Kidney (tissue), 22 donors: ENCODE measurements around the gene DHFR. TPM values are rescaled to one million over a fixed set of nuclear protein-coding genes. Genes with fewer than 3 reads are reported as not detected.

Experiments used
- DNase-seq, 5 donors: peaks; one replicate each; pipeline ENCODE4 v3.0.0-alpha.2; 2013 to 2020
- FAIRE-seq: peaks from 2 replicates; lab custom pipeline; 2012; peaks lifted over from hg19 to GRCh38; lab: Jason Lieb, UNC
- H3K27ac ChIP-seq, 2 donors: one replicate each; pipeline ENCODE4 v1.7.0; 2013; ENCODE audit warnings: low read depth in 2 of 2, low read length in 2 of 2, inconsistent platforms in 1 of 2
- H3K27me3 ChIP-seq: one replicate; pipeline ENCODE4 v1.7.1; 2013; ENCODE audit warnings: low read length, inconsistent platforms; ENCODE audit not compliant: control insufficient read depth, insufficient read depth
- H3K36me3 ChIP-seq, 3 donors: one replicate each; pipeline versions ENCODE4 v1.7.0 to v1.7.1; 2013; ENCODE audit warnings: low read length in 3 of 3, control low read depth in 1 of 3, inconsistent platforms in 1 of 3; ENCODE audit not compliant: insufficient read depth in 3 of 3, control insufficient read depth in 2 of 3
- H3K4me1 ChIP-seq, 3 donors: one replicate each; pipeline versions ENCODE4 v1.7.0 to v1.7.1; 2013; ENCODE audit warnings: low read length in 3 of 3, inconsistent platforms in 1 of 3, low read depth in 1 of 3; ENCODE audit not compliant: control insufficient read depth in 2 of 3, insufficient read depth in 2 of 3
- H3K4me3 ChIP-seq, 3 donors: one replicate each; pipeline versions ENCODE4 v1.7.0 to v1.8.1; 2013; ENCODE audit warnings: low read length in 3 of 3, control low read depth in 1 of 3, inconsistent platforms in 1 of 3
- H3K9ac ChIP-seq, 3 donors: one replicate each; pipeline versions ENCODE4 v1.7.0 to v1.7.1; 2013; ENCODE audit warnings: low read length in 3 of 3, control low read depth in 1 of 3, inconsistent platforms in 1 of 3
- H3K9me3 ChIP-seq, 3 donors: one replicate each; pipeline versions ENCODE4 v1.7.0 to v1.7.1; 2013; ENCODE audit warnings: low read length in 3 of 3, control low read depth in 1 of 3, inconsistent platforms in 1 of 3; ENCODE audit not compliant: control insufficient read depth in 2 of 3, insufficient read depth in 1 of 3
- CTCF ChIP-seq: IDR thresholded peaks from 3 replicates; pipeline ENCODE4 v1.5.1; 2012; ENCODE audit warnings: mild to moderate bottlenecking, moderate library complexity, borderline replicate concordance; ENCODE audit not compliant: insufficient read depth; ENCODE audit errors: extremely low read depth
- intact Hi-C: fragments of 100-400 bp; cut with DNase I; formaldehyde crosslinking; loops from one replicate; pipeline ENCODE4 v1.11.1; 2022
- long read RNA-seq, 10 donors: library from polyadenylated mRNA in 1 of 10; unstranded in 1 of 10; transcript quantifications; one replicate each; pipeline ENCODE4 v2.0.0 and lab custom pipeline, GENCODE V29; 2021 to 2026
- polyA plus RNA-seq: library from polyadenylated mRNA; stranded (reverse); fragments of 350-450 nt; fragmentation: Illumina TruSeq; extraction: RNeasy Lipid Tissue Mini Kit (QIAGEN cat#74804); gene quantifications from one replicate; pipeline ENCODE4 v1.2.3, GENCODE V29; 2014; ENCODE audit warnings: low read depth, low replicate concordance; ENCODE audit not compliant: insufficient read depth
- total RNA-seq: library from RNA; stranded (reverse); fragmentation: NEBNext Ultra II Directional; extraction: Animal tissue kit (Norgen Biotek cat#: 25700); gene quantifications from one replicate; pipeline ENCODE4 v1.2.1, GENCODE V29; 2021
- donor health status: control.
- donor health status: control.
- donor health status: control.
- donor health status: control.
- donor health status: control.
- donor health status: DM: yes; HTN: yes; CAD: no.
- donor health status: Normal renal cell carcinoma (clear cell type).

Gene DHFR
- 14.3 TPM for total RNA-seq
- 13.7 TPM for polyA plus RNA-seq
- long read RNA-seq, donor 1, transcript DHFR-201 (6 exons, 3,917 nt) = major isoform, 16 of 16 reads
- long read RNA-seq, donor 1, partial matches to known transcripts = 0 of 16 reads
- long read RNA-seq, donor 1, other reads (novel, unspliced or antisense) = 0 of 16 reads
- long read RNA-seq, donor 2, transcript DHFR-201 (6 exons, 3,917 nt) = major isoform, 14 of 50 reads
- long read RNA-seq, donor 2, partial matches to known transcripts = 35 of 50 reads
- long read RNA-seq, donor 2, other reads (novel, unspliced or antisense) = 0 of 50 reads
- long read RNA-seq, donor 3, transcript DHFR-201 (6 exons, 3,917 nt) = major isoform, 14 of 24 reads
- long read RNA-seq, donor 3, partial matches to known transcripts = 9 of 24 reads
- long read RNA-seq, donor 3, other reads (novel, unspliced or antisense) = 0 of 24 reads
- long read RNA-seq, donor 4, transcript DHFR-201 (6 exons, 3,917 nt) = major isoform, 14 of 48 reads
- long read RNA-seq, donor 4, partial matches to known transcripts = 32 of 48 reads
- long read RNA-seq, donor 4, other reads (novel, unspliced or antisense) = 0 of 48 reads
- long read RNA-seq, donor 5 = 0 reads
- long read RNA-seq, donor 6, transcript DHFR-201 (6 exons, 3,917 nt) = major isoform, 16 of 16 reads
- long read RNA-seq, donor 6, partial matches to known transcripts = 0 of 16 reads
- long read RNA-seq, donor 6, other reads (novel, unspliced or antisense) = 0 of 16 reads
- long read RNA-seq, donor 7, transcript DHFR-201 (6 exons, 3,917 nt) = major isoform, 5 of 9 reads
- long read RNA-seq, donor 7, partial matches to known transcripts = 0 of 9 reads
- long read RNA-seq, donor 7, other reads (novel, unspliced or antisense) = 3 of 9 reads
- long read RNA-seq, donor 8, transcript DHFR-201 (6 exons, 3,917 nt) = major isoform, 17 of 22 reads
- long read RNA-seq, donor 8, partial matches to known transcripts = 0 of 22 reads
- long read RNA-seq, donor 8, other reads (novel, unspliced or antisense) = 5 of 22 reads
- long read RNA-seq, donor 9, transcript DHFR-201 (6 exons, 3,917 nt) = major isoform, 8 of 18 reads
- long read RNA-seq, donor 9, partial matches to known transcripts = 10 of 18 reads
- long read RNA-seq, donor 9, other reads (novel, unspliced or antisense) = 0 of 18 reads
- long read RNA-seq, donor 10, transcript DHFR-201 (6 exons, 3,917 nt) = major isoform, 13 of 29 reads
- long read RNA-seq, donor 10, partial matches to known transcripts = 7 of 29 reads
- long read RNA-seq, donor 10, other reads (novel, unspliced or antisense) = 9 of 29 reads

- no peaks in the 10 kb centered on the region for H3K27me3 ChIP-seq
- peak within 1 kb of the TSS; percentile 73 to 86 (median 79) for H3K4me3 ChIP-seq
- intact Hi-C loops = no loop called here
- FAIRE-seq (no peak), DNase-seq (peak; percentile 94 to 97 (median 95))
- H3K27ac ChIP-seq = peak within 1 kb of the TSS; percentile 93 to 96
- TF ChIP-seq CTCF = no peak
- H3K9ac ChIP-seq = peak within 1 kb of the TSS; percentile 49 to 71 (median 57)
- H3K36me3 ChIP-seq = peaks cover 0 to 11% (median 4%) of the 10 kb centered on the region in 3 donors
- H3K4me1 ChIP-seq = peaks cover 0 to 5% (median 4%) of the 10 kb centered on the region in 3 donors
- H3K9me3 ChIP-seq = no peaks in the 10 kb centered on the region
Observed at GRCh38 chr5:80654391-80655230, at the start of gene DHFR, which contains the start of gene MSH3. Gene DHFR (minus strand): TSS chr5:80654983. CDS start chr5:80654489, 494 bp downstream. Gene MSH3 (plus strand): TSS chr5:80654652. CDS start chr5:80654728, 76 bp downstream.

DNA sequence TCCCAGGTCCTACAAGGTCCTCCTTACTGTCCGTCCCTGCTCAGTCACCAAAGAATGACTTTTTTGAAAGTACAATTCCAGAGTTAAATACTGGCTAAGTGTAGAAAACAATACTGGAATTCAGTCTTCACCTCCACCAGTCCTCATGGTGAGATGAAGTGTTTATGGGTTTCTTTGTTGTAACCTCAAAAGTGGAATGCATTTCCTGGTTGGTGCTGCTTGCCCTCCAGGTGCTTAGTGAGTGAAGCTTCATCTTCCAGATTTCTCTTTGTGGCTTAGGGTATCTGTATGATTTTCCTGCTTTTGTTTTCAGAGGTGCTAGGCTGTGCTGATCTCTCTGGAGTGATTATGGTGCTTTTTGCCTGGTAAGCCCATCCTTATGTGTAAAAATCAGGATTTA lies 49.4 kb upstream of the DHFR start:
- DNase-seq = no peak
- H3K27me3 ChIP-seq = no peaks in the 10 kb centered on the region
- H3K27ac ChIP-seq = no peak overlapping the region
- H3K9me3 ChIP-seq = no peaks in the 10 kb centered on the region
- no peak for TF ChIP-seq CTCF
- H3K4me1 ChIP-seq = peaks cover 0 to 16% (median 3%) of the 10 kb centered on the region in 3 donors
- H3K9ac ChIP-seq = no peak overlapping the region
- no peak for FAIRE-seq
- no peak overlapping the region for H3K4me3 ChIP-seq
- peaks cover 0 to 8% (median 0%) of the 10 kb centered on the region in 3 donors for H3K36me3 ChIP-seq
- intact Hi-C loops = no loop called here

DNA sequence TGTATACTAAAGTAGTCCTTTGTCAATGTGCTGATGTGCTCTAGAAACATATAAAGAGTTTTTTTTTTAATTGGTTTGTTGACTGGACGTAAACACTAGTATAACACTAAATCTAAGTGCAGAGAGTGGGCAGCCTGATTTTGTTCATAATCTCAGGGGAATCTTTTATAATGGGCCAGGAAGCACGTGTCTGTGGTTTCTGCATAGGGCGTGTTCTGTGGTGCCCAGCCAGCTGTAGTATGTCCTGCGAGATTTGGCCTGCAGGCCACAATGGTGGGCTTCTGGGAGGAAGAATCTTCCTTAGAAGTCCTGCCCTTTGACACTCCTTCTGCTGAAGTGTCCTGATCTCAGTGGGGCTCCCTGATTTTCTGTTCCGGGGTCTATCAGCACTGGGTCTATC lies 49.0 kb upstream of the DHFR start:
- TF ChIP-seq CTCF = no peak
- H3K4me3 ChIP-seq = no peak overlapping the region
- DNase-seq (no peak), FAIRE-seq (no peak)
- no peak overlapping the region for H3K9ac ChIP-seq
- H3K27ac ChIP-seq = no peak overlapping the region
- intact Hi-C loops = no loop called here
- H3K36me3 ChIP-seq = peaks cover 0 to 8% (median 0%) of the 10 kb centered on the region in 3 donors
- H3K4me1 ChIP-seq = peaks cover 0 to 16% (median 3%) of the 10 kb centered on the region in 3 donors
- H3K9me3 ChIP-seq = no peaks in the 10 kb centered on the region
- no peaks in the 10 kb centered on the region for H3K27me3 ChIP-seq
